IMR-90 (cell line): ENCODE results near the gene HVCN1. TPM values are rescaled to one million over a fixed set of nuclear protein-coding genes. Genes with fewer than 3 reads are reported as not detected.

Experiments used
- ATAC-seq: fragments of 200-7000 bp; cut with Tn5 transposase; 2 replicates; pipeline ENCODE4 v1.9.1; 2020; ENCODE audit warnings: low read depth, mild to moderate bottlenecking, moderate library complexity
- BruUV-seq: library from RNA; stranded (reverse); fragments of 400-500 nt; replicated peaks from 2 replicates; lab custom pipeline; 2021; lab: Mats Ljungman, UMichigan
- CTCF ChIA-PET: fragments of 300-600 bp; formaldehyde crosslinking; extraction: SDS; loops from one replicate; lab custom pipeline; 2021; ENCODE audit warnings: antibody characterized with exemption; lab: Yijun Ruan, JAX
- POLR2A ChIA-PET: fragments of 300-600 bp; sonication (Branson Sonifier 250); formaldehyde crosslinking; loops from one replicate; lab custom pipeline; 2022; ENCODE audit warnings: antibody characterized with exemption; ENCODE audit not compliant: unreplicated experiment; lab: Charles Lee
- DNase-seq: peaks from one replicate; pipeline ENCODE4 v3.0.0; 2013
- H2AFZ ChIP-seq: replicated peaks from 2 replicates; pipeline ENCODE3; 2013; ENCODE audit warnings: low read length, mild to moderate bottlenecking; ENCODE audit not compliant: poor library complexity
- H2AK5ac ChIP-seq: 2 replicates; pipeline ENCODE4 v1.6.1; 2013; ENCODE audit warnings: low read depth, low read length, inconsistent platforms
- H2AK9ac ChIP-seq: replicated peaks from 2 replicates; pipeline ENCODE3; 2013; ENCODE audit warnings: mild to moderate bottlenecking, low read depth, low read length, moderate library complexity; ENCODE audit not compliant: poor library complexity
- H2BK120ac ChIP-seq: 2 replicates; pipeline ENCODE4 v1.6.1; 2013; ENCODE audit warnings: low read depth, low read length, inconsistent platforms
- H2BK15ac ChIP-seq: 3 replicates; pipeline ENCODE4 v1.6.1; 2013; ENCODE audit warnings: low read depth, low read length, inconsistent platforms
- H2BK20ac ChIP-seq: 2 replicates; pipeline ENCODE4 v1.6.1; 2013; ENCODE audit warnings: low read depth, mild to moderate bottlenecking, inconsistent platforms, low read length, moderate library complexity
- H2BK5ac ChIP-seq: 2 replicates; pipeline ENCODE4 v1.6.1; 2013; ENCODE audit warnings: mild to moderate bottlenecking, low read depth, low read length, inconsistent platforms; ENCODE audit not compliant: poor library complexity, severe bottlenecking
- H3K14ac ChIP-seq: replicated peaks from 2 replicates; pipeline ENCODE4 v1.6.1; 2013; ENCODE audit warnings: low read depth, low read length, inconsistent platforms
- H3K18ac ChIP-seq: 2 replicates; pipeline ENCODE4 v1.6.1; 2013; ENCODE audit warnings: low read depth, low read length, control low read depth
- H3K23ac ChIP-seq: 2 replicates; pipeline ENCODE4 v1.6.1; 2013; ENCODE audit warnings: low read depth, low read length, inconsistent platforms
- H3K27ac ChIP-seq: 2 replicates; pipeline ENCODE4 v1.5.1; 2013; ENCODE audit warnings: mild to moderate bottlenecking, control low read depth, low read length; ENCODE audit not compliant: insufficient read depth
- H3K27me3 ChIP-seq: 2 replicates; pipeline ENCODE4 v1.6.1; 2013; ENCODE audit warnings: low read length; ENCODE audit not compliant: control insufficient read depth, insufficient read depth
- H3K36me3 ChIP-seq: 2 replicates; pipeline ENCODE4 v1.6.1; 2013; ENCODE audit warnings: low read length, mixed read lengths; ENCODE audit not compliant: control insufficient read depth, insufficient read depth
- H3K4ac ChIP-seq: 2 replicates; pipeline ENCODE4 v1.6.1; 2013; ENCODE audit warnings: low read depth, low read length, inconsistent platforms
- H3K4me1 ChIP-seq: 2 replicates; pipeline ENCODE4 v1.6.1; 2013; ENCODE audit warnings: low read length, mixed read lengths; ENCODE audit not compliant: control insufficient read depth, insufficient read depth
- H3K4me2 ChIP-seq: 2 replicates; pipeline ENCODE4 v1.6.1; 2013; ENCODE audit warnings: low read depth, mild to moderate bottlenecking, control low read depth, low read length, moderate library complexity
- H3K4me3 ChIP-seq: 2 replicates; pipeline ENCODE4 v1.5.1; 2013; ENCODE audit warnings: low read depth, mild to moderate bottlenecking, control low read depth, low read length, moderate library complexity; ENCODE audit not compliant: insufficient read depth
- H3K56ac ChIP-seq: 2 replicates; pipeline ENCODE4 v1.6.1; 2013; ENCODE audit warnings: low read length, inconsistent platforms; ENCODE audit not compliant: insufficient read depth; ENCODE audit errors: extremely low read depth
- H3K79me1 ChIP-seq, 2 experiments: 2 replicates each; pipeline ENCODE4 v1.6.1; 2013; ENCODE audit warnings: low read length in 2 of 2, inconsistent platforms in 1 of 2, low read depth in 1 of 2
- H3K9ac ChIP-seq: 2 replicates; pipeline ENCODE4 v1.6.1; 2013; ENCODE audit warnings: low read depth, low read length, control low read depth
- H3K9me1 ChIP-seq: 2 replicates; pipeline ENCODE4 v1.6.1; 2013; ENCODE audit warnings: low read length, inconsistent platforms; ENCODE audit not compliant: insufficient read depth
- H3K9me3 ChIP-seq: 2 replicates; pipeline ENCODE4 v1.6.1; 2013; ENCODE audit warnings: low read length; ENCODE audit not compliant: control insufficient read depth, insufficient read depth
- H4K20me1 ChIP-seq: 2 replicates; pipeline ENCODE4 v1.6.1; 2013; ENCODE audit warnings: low read length, inconsistent platforms; ENCODE audit not compliant: insufficient read depth
- H4K5ac ChIP-seq: 2 replicates; pipeline ENCODE4 v1.6.1; 2013; ENCODE audit warnings: mild to moderate bottlenecking, low read depth, low read length, control low read depth
- H4K8ac ChIP-seq, 2 experiments: 2 replicates each; pipeline ENCODE4 v1.6.1; 2013; ENCODE audit warnings: low read depth in 2 of 2, low read length in 2 of 2, control low read depth in 1 of 2, inconsistent platforms in 1 of 2
- H4K91ac ChIP-seq: 2 replicates; pipeline ENCODE4 v1.6.1; 2013; ENCODE audit warnings: low read depth, low read length, inconsistent platforms; ENCODE audit not compliant: insufficient read depth
- CEBPB ChIP-seq: IDR thresholded peaks from 2 replicates; pipeline ENCODE4 v1.6.1; 2012; ENCODE audit warnings: low read depth, low read length, improper control_type of control experiment
- NFE2L2 ChIP-seq: fragments of 150-350 bp; IDR thresholded peaks from 2 replicates; pipeline ENCODE4 v1.6.1; 2016; ENCODE audit warnings: low read depth, mild to moderate bottlenecking, low read length
- WGBS, 2 experiments: methylation state at CpG; one replicate each; pipeline versions ENCODE4 v1.1.5 to v1.1.7; 2013; ENCODE audit warnings: missing lambda C conversion rate in 2 of 2; ENCODE audit not compliant: insufficient read length in 1 of 2; ENCODE audit errors: extremely low coverage in 2 of 2; 5-methylcytosine and 5-hydroxymethylcytosine counted together
- dilution Hi-C: fragments of 300-500 bp; cut with HindIII; formaldehyde crosslinking; loops from one replicate; pipeline ENCODE4 v1.14.3; 2018; ENCODE audit warnings: low sequenced_read_pairs; ENCODE audit not compliant: unreplicated experiment
- in situ Hi-C: fragments of 300-500 bp; cut with MboI; formaldehyde crosslinking; loops from 3 replicates; pipeline ENCODE4 v1.14.3; 2019; ENCODE audit warnings: low sequenced_read_pairs, inconsistent platforms, mixed read lengths
- intact Hi-C: fragments of 100-400 bp; cut with micrococcal nuclease; formaldehyde crosslinking; loops from 2 replicates; pipeline ENCODE4 v1.10.0; 2022
- polyA plus RNA-seq, 3 experiments: library from polyadenylated mRNA; depleted of rRNA; stranded (reverse); fragments of >200 nt; gene quantifications; 2 replicates each; pipeline ENCODE4 v1.2.3, GENCODE V29; 2012; ENCODE audit warnings: low replicate concordance in 1 of 3
- total RNA-seq: library from RNA; depleted of rRNA; stranded (reverse); fragments of >200 nt; gene quantifications from 2 replicates; pipeline ENCODE4 v1.2.3, GENCODE V29; 2012

Gene HVCN1
- total and polyA plus RNA-seq, 2 of the 4 experiments (the other 2 are of a cell fraction), result 1.9 to 2.0 TPM

DNA sequence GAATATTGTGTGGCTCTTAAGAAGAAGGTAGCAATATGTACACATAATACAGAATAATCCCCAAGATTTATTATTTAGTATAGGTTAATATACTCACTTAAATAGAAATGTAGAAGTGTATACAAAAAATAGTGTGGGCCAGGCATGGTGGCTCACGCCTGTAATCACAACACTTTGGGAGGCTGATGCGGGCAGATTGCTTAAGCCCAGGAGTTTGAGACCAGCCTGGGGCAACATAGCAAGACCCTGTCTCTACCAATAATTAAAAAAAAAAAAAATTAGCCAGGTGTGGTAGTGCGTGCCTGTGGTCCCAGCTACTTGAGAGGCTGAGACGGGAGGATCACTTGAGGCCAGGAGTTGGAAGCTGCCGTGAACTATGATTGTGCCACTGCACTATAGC lies 15.3 kb upstream of the HVCN1 start:
- CTCF ChIA-PET, result interaction anchor here (0.6 kb wide), 1 partner anchor 1185 kb away, joined by 6 read pairs; no protein-coding TSS in a partner anchor

More for the DNA sequence above, 15.3 kb upstream of the HVCN1 start:
- no peak overlapping the region for H2BK120ac ChIP-seq
- H3K18ac ChIP-seq, result no peak overlapping the region
- intact Hi-C loops, result no loop called here
- no peaks in the 10 kb centered on the region for H3K9me3 ChIP-seq
- no peaks in the 10 kb centered on the region for H3K27me3 ChIP-seq
- H3K27ac ChIP-seq, result no peak overlapping the region
- POLR2A ChIA-PET, result no interaction called here
- TF ChIP-seq NFE2L2 (no peak), CEBPB (no peak)
- H3K14ac ChIP-seq, result no peak overlapping the region
- no peak overlapping the region for H3K23ac ChIP-seq
- H3K79me1 ChIP-seq, result no peaks in the 10 kb centered on the region
- no peak overlapping the region for H2BK15ac ChIP-seq
- no peak overlapping the region for H2AK5ac ChIP-seq
- H2BK5ac ChIP-seq, result no peak overlapping the region
- no peaks in the 10 kb centered on the region for H3K9me1 ChIP-seq
- H3K4me3 ChIP-seq, result no peak overlapping the region
- no peak overlapping the region for H3K9ac ChIP-seq
- no peak overlapping the region for H4K8ac ChIP-seq
- H3K4ac ChIP-seq, result no peak overlapping the region
- no peak overlapping the region for H4K5ac ChIP-seq
- no peak overlapping the region for H2AK9ac ChIP-seq
- no peak overlapping the region for H2AFZ ChIP-seq
- H3K4me2 ChIP-seq, result no peak overlapping the region
- no peak for ATAC-seq
- WGBS, 2 experiments, result no CpG with 5 or more reads among the region's 5 CpGs
- no peak overlapping the region for H2BK20ac ChIP-seq
- no peak overlapping the region for H4K91ac ChIP-seq
- H4K20me1 ChIP-seq, result no peaks in the 10 kb centered on the region
- dilution Hi-C loops, result no loop called here
- BruUV-seq, result no TSS peak
- H3K56ac ChIP-seq, result no peak overlapping the region
- in situ Hi-C loops, result no loop called here
- no peak for DNase-seq
- H3K36me3 ChIP-seq, result no peaks in the 10 kb centered on the region
- no peaks in the 10 kb centered on the region; the same call in 1 of the 2 replicates for H3K4me1 ChIP-seq
